NCI-H226 (cell line): ENCODE results near the gene NAA60.
"Not testable (repeated sequence)": the region's sequence is repeated elsewhere in the genome, so short reads cannot be mapped to it uniquely, and the experiment has no call there.

Experiments
- DNase-seq: peaks from one replicate; pipeline ENCODE4 v3.0.0-alpha.2; 2015

Gene NAA60

GRCh38 chr16:3484318-3485096, 41.0 kb downstream of the NAA60 start:
- DNase-seq: no peak

GRCh38 chr16:3485097-3485745, 41.7 kb downstream of the NAA60 start:
- no peak for DNase-seq

GRCh38 chr16:3485821-3486505, 42.5 kb downstream of the NAA60 start:
- no peak for DNase-seq

- DNase-seq: no peak
Observed at GRCh38 chr16:3486506-3487215, 43.2 kb downstream of the NAA60 start.

- no peak for DNase-seq
Observed at GRCh38 chr16:3487521-3488410, 44.3 kb downstream of the NAA60 start.

- no peak for DNase-seq
Observed at GRCh38 chr16:3488801-3489200, 45.3 kb downstream of the NAA60 start.

- DNase-seq: no peak
Observed at GRCh38 chr16:3490911-3491629, 47.6 kb downstream of the NAA60 start.

GRCh38 chr16:3492356-3492755, 48.9 kb downstream of the NAA60 start:
- no peak for DNase-seq

- no peak for DNase-seq
Observed at GRCh38 chr16:3494386-3494973, 51.0 kb downstream of the NAA60 start.

- no peak for DNase-seq
Observed at GRCh38 chr16:3495176-3495575, 51.7 kb downstream of the NAA60 start, which contains the start of gene C16orf90. TSS of gene C16orf90 (minus strand) at chr16:3495489. CDS start at chr16:3495421, 68 bp downstream.

GRCh38 chr16:3496386-3496785, 52.9 kb downstream of the NAA60 start:
- no peak for DNase-seq

- no peak for DNase-seq
Observed at GRCh38 chr16:3497771-3498170, 54.3 kb downstream of the NAA60 start.

GRCh38 chr16:3498988-3499387, 55.5 kb downstream of the NAA60 start:
- DNase-seq: no peak

- DNase-seq: not testable (repeated sequence)
Observed at GRCh38 chr16:3501412-3501761, 57.9 kb downstream of the NAA60 start.

GRCh38 chr16:3501783-3502400, 58.4 kb downstream of the NAA60 start:
- no peak for DNase-seq

- DNase-seq: no peak
Observed at GRCh38 chr16:3503523-3503922, 60.0 kb downstream of the NAA60 start.

GRCh38 chr16:3508736-3509135, 65.3 kb downstream of the NAA60 start:
- DNase-seq: no peak

GRCh38 chr16:3509470-3509928, 66.0 kb downstream of the NAA60 start:
- peak; percentile 58 for DNase-seq

- no peak for DNase-seq
Observed at GRCh38 chr16:3510416-3510815, 66.9 kb downstream of the NAA60 start.
